Measurements from ENCODE around the gene DDX1. TPM values are rescaled to one million over a fixed set of nuclear protein-coding genes. Genes with fewer than 3 reads are reported as not detected.

DDX1 gene
- total RNA-seq, 1 donor from 2014 or later: 100 TPM

- Mint-ChIP-seq H3K9me3 (ENCODE audit: unreplicated experiment) (no peaks in the 10 kb centered on the region), H3K27me3 (ENCODE audit: unreplicated experiment) (peaks cover 11% of the 10 kb centered on the region), H3K4me1 (ENCODE audit: unreplicated experiment) (peaks cover 42% of the 10 kb centered on the region), H3K36me3 (ENCODE audit: low read depth, unreplicated experiment) (no peaks in the 10 kb centered on the region), H3K27ac (ENCODE audit: unreplicated experiment) (peak overlapping the region; percentile 74), H3K4me3 (ENCODE audit: unreplicated experiment) (no peak overlapping the region)
- no peak for DNase-seq (ENCODE audit: low spot score)
- TF ChIP-seq CTCF (IDR thresholded peaks at IDR 0.05; ENCODE audit: unreplicated experiment): no peak
Measured at GRCh38 chr2:15668611-15669305, 77.1 kb downstream of the DDX1 start.

GRCh38 chr2:15669375-15669910 is 77.8 kb downstream of the DDX1 start:
- no peak overlapping the region for H3K27ac Mint-ChIP-seq (ENCODE audit: unreplicated experiment)
- no peak for TF ChIP-seq CTCF (IDR thresholded peaks at IDR 0.05; ENCODE audit: unreplicated experiment)
- peaks cover 11% of the 10 kb centered on the region for H3K27me3 Mint-ChIP-seq (ENCODE audit: unreplicated experiment)
- H3K4me1 Mint-ChIP-seq (ENCODE audit: unreplicated experiment): peaks cover 46% of the 10 kb centered on the region
- H3K4me3 Mint-ChIP-seq (ENCODE audit: unreplicated experiment): no peak overlapping the region
- no peak for DNase-seq (ENCODE audit: low spot score)
- H3K36me3 Mint-ChIP-seq (ENCODE audit: low read depth, unreplicated experiment): no peaks in the 10 kb centered on the region
- no peaks in the 10 kb centered on the region for H3K9me3 Mint-ChIP-seq (ENCODE audit: unreplicated experiment)

- Mint-ChIP-seq H3K4me3 (ENCODE audit: unreplicated experiment) (no peak overlapping the region), H3K27ac (ENCODE audit: unreplicated experiment) (no peak overlapping the region), H3K4me1 (ENCODE audit: unreplicated experiment) (peaks cover 46% of the 10 kb centered on the region), H3K27me3 (ENCODE audit: unreplicated experiment) (peaks cover 11% of the 10 kb centered on the region), H3K36me3 (ENCODE audit: low read depth, unreplicated experiment) (no peaks in the 10 kb centered on the region), H3K9me3 (ENCODE audit: unreplicated experiment) (no peaks in the 10 kb centered on the region)
- no peak for DNase-seq (ENCODE audit: low spot score)
- TF ChIP-seq CTCF (IDR thresholded peaks at IDR 0.05; ENCODE audit: unreplicated experiment): no peak
Measured at GRCh38 chr2:15670469-15670868, 78.8 kb downstream of the DDX1 start.

- Mint-ChIP-seq H3K27me3 (ENCODE audit: unreplicated experiment) (peaks cover 11% of the 10 kb centered on the region), H3K4me1 (ENCODE audit: unreplicated experiment) (peaks cover 46% of the 10 kb centered on the region), H3K36me3 (ENCODE audit: low read depth, unreplicated experiment) (no peaks in the 10 kb centered on the region), H3K27ac (ENCODE audit: unreplicated experiment) (no peak overlapping the region), H3K9me3 (ENCODE audit: unreplicated experiment) (no peaks in the 10 kb centered on the region), H3K4me3 (ENCODE audit: unreplicated experiment) (no peak overlapping the region)
- DNase-seq (ENCODE audit: low spot score): no peak
- TF ChIP-seq CTCF (IDR thresholded peaks at IDR 0.05; ENCODE audit: unreplicated experiment): no peak
Measured at GRCh38 chr2:15670981-15671380, 79.3 kb downstream of the DDX1 start.

- H3K4me1 Mint-ChIP-seq (ENCODE audit: unreplicated experiment): peaks cover 46% of the 10 kb centered on the region
- H3K4me3 Mint-ChIP-seq (ENCODE audit: unreplicated experiment): no peak overlapping the region
- H3K27me3 Mint-ChIP-seq (ENCODE audit: unreplicated experiment): peaks cover 11% of the 10 kb centered on the region
Measured at GRCh38 chr2:15671409-15671808, 79.7 kb downstream of the DDX1 start.

More at GRCh38 chr2:15671409-15671808, 79.7 kb downstream of the DDX1 start:
- Mint-ChIP-seq H3K36me3 (ENCODE audit: low read depth, unreplicated experiment) (no peaks in the 10 kb centered on the region), H3K9me3 (ENCODE audit: unreplicated experiment) (no peaks in the 10 kb centered on the region), H3K27ac (ENCODE audit: unreplicated experiment) (no peak overlapping the region)
- TF ChIP-seq CTCF (IDR thresholded peaks at IDR 0.05; ENCODE audit: unreplicated experiment): no peak
- no peak for DNase-seq (ENCODE audit: low spot score)
